ENCODE results near the gene STXBP1. TPM values are rescaled to one million over a fixed set of nuclear protein-coding genes. Genes with fewer than 3 reads are reported as not detected.

Gene STXBP1
- total and polyA plus RNA-seq, 9 of the 15 experiments (the other 6 are each of a cell fraction or from before 2014, with no cell fraction given) = 4.6 to 35.1 (median 9.7) TPM

- no peak for TF ChIP-seq KAT8 (IDR thresholded peaks at IDR 0.05; ENCODE audit: low read depth)
- no peak for TF ChIP-seq ZNF318 (IDR thresholded peaks at IDR 0.05; ENCODE audit: borderline replicate concordance in 1 of 2, low read depth in 1 of 2)
- no peak; the same call in 1 of the 2 replicates for TF ChIP-seq HINFP (tag; conservative IDR thresholded peaks at IDR 0.05; ENCODE audit: low read depth)
- no peak for TF ChIP-seq RB1 (IDR thresholded peaks at IDR 0.05; ENCODE audit: low read depth)
- no peak for TF ChIP-seq ZNF778 (CRISPR knock-in tag; IDR thresholded peaks at IDR 0.05)
- TF ChIP-seq PREB (CRISPR knock-in tag; IDR thresholded peaks at IDR 0.05) = peak; percentile 64; the same call in 1 of the 2 replicates
- TF ChIP-seq NCOA2 (IDR thresholded peaks at IDR 0.05; ENCODE audit: partially characterized antibody in 2 of 2) = no peak
- TF ChIP-seq HBP1 (CRISPR knock-in tag; IDR thresholded peaks at IDR 0.05) = peak; percentile 36; the same call in 1 of the 2 replicates
- TF ChIP-seq PRMT5 (CRISPR knock-in tag; IDR thresholded peaks at IDR 0.05) = no peak
- TF ChIP-seq ELF4 (CRISPR knock-in tag; IDR thresholded peaks at IDR 0.05) = peak; percentile 84; the same call in 1 of the 2 replicates
- TF ChIP-seq ETV5 (CRISPR knock-in tag; IDR thresholded peaks at IDR 0.05; ENCODE audit: low read depth) = peak; percentile 65
These were observed 87.1 kb downstream of the STXBP1 start (continued) for GRCh38 chr9:127698985-127699670.

All from K562 (cell line).